Muscle of arm (tissue), 12 donors: ENCODE results near the gene SELENOF. TPM values are rescaled to one million over a fixed set of nuclear protein-coding genes. Genes with fewer than 3 reads are reported as not detected.

Experiments used
- DNase-seq: peaks from one replicate; pipeline ENCODE4 v3.0.0-alpha.2; 2013
- polyA plus RNA-seq, 12 donors: library from polyadenylated mRNA; unstranded; fragments of 120-200 nt; gene quantifications; one replicate each; pipeline ENCODE4 v1.2.1, GENCODE V29; 2013; ENCODE audit not compliant: insufficient read length in 12 of 12

Gene SELENOF
- polyA plus RNA-seq, 12 donors: 105 to 232 (median 155) TPM; not detected in 1

- no peak for DNase-seq
Measured at GRCh38 chr1:86862920-86863319, 51.0 kb downstream of the SELENOF start.

- DNase-seq: no peak
Measured at GRCh38 chr1:86861424-86861823, 52.5 kb downstream of the SELENOF start.

DNA sequence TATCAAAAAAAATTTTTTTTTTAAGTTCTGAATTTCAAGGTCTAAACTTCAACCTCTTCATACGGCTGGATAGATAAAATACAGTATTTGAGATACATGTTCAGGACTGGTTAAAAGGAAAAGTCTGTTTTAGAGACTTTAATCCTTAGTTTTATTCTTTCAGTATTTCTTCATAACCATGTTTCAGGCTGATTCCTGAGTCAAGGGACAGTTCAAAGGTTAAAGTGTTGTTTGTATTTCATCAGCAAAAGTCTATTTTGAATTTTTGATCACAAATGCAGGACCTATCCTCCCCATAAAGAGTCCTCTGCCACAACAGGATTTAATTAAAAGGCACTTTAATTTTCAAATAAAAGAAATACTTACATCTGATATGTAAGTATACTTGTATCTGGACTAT is 53.5 kb downstream of the SELENOF start:
- DNase-seq: no peak

DNA sequence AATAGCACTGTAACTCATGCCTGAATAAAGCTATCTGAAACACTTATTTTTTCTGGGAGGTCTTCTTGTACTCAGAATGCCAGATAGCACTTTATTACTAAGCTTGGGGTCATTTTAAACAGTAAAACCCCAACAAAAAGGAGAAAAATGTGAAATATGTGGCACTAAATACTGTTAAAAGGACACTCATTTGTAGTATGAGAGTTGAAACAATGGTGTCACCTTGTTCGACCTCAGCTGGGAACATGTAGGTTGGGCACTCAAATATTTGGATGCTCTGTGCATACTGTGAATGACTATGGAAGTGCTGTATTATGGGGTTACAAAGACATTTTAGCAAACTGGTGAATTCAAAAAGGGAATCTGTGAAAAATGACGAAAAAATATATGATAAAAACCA is 53.9 kb downstream of the SELENOF start:
- no peak for DNase-seq

GRCh38 chr1:86858524-86859261 is 55.2 kb downstream of the SELENOF start:
- DNase-seq: no peak

DNA sequence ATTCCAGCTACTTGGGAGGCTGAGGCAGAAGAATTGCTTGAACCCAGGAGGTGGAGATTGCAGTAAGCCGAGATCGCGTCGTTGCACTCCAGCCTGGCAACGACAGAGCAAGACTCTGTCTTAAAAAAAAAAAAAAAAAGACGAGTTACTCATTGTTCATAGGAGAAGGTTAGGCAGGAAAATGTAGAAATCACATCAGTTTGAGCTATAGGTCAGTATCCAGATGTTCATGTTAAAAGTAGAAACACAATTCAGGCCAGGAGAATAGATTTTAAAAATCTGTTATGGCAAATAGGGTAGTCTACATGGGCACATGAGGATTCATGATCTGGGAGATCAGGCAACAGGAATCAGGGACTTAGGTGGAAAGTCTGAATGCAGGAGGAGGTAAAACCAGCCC is 57.7 kb downstream of the SELENOF start:
- DNase-seq: no peak

- no peak for DNase-seq
Measured at GRCh38 chr1:86854352-86854751, 59.6 kb downstream of the SELENOF start.

DNA sequence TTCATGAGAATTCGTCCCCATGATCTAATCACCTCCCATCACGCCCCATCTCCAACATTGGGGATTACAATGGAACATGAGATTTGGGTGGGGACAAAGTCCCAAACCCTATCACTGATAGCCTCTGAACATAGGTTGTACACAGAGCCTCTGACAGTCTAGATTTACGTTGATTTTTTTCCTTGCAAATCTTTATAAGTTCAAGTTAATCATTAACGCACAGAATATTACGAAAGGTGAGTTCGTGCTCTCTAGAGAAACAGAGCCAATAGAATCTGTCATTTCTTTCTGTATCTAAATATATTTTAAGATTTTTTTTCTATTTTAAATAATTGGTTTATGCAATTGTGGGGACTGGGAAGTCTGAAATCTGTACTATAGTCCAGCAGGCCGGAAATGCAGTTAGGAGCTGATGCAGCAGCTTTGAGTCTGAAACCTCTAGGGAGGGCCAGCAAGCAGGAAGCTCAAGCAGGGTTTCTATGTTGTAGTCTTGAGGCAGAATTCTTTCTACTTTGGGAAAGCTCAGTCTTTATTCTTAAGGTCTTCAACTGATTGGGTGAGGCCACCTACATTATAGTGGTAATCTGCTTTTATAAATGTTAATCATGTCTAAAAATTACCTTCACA is 61.0 kb downstream of the SELENOF start:
- DNase-seq: no peak

DNA sequence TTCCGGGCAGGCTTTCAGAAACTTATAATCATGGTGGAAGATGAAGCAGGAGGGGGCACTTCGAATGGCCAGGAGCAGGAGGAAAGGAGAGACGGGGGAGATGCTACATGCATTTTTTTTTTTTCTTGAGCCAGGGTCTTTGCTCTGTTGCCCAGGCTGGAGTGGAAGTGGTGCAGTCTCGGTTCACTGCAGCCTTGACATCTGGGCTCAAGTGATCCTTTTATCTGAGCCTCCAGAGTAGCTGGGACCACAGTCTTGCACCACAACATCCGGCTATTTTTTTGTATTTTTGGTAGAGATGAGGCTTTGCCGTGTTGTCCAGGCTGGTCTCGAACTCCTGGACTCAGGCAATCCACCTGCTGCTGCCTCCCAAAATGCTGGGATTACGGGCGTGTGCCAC is 61.6 kb downstream of the SELENOF start:
- DNase-seq: no peak

DNA sequence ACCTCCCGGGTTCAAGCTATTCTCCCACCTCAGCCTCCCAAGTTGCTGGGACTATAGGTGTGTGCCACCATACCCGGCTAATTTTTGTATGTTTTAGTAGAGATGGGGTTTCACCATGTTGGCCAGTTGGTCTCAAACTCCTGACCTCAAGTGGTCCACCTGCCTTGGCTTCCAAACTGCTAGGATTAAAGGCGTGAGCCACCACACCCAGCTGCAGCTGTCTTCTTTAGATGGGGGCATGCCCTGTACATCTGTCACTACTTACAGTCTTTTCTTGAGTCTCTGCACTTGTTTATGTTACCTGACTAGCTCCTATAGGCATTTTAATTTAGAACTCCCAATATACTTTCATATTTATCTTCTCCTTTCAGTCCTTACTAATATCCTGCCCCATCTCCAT is 64.2 kb downstream of the SELENOF start:
- DNase-seq: no peak

DNA sequence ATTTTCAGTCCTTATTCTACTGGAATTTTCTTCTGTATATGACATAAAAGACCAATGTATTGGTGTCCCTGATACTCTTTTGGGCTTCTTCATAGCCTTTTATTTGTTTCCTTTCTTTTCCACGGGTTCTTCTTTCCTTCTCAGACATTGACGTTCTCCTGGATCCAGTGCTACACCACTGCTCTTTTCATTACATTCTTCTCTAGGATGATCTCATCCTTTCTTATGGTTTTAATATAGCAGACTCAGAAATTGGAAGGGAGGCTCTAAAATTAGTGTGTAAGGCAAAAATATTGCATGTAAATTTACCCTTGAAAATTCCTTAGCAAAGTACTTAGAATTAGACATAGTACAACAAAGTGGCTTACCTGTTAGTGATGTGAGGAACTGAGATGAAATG is 65.3 kb downstream of the SELENOF start:
- DNase-seq: no peak

DNA sequence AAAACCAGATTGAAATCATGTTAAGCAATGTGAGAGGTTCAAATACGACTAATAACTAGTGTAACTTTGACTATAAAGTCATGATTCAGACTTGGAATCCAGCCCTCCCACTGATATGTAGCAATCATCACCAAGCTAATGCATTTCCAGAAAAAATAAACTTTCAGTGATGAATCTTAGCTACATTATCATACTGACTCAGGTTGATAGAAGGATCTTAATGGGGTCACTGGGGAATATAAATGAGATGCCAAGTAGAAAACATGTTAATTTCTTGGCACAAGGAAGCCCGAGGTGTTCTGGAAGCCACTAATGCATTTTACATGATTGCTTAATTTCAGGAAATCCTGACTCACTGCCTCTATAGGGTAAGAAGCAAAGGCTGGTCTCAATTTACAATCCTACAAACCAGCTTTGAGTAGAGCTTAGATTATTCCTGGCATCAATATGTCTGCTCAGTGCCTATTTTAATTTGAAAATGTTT is 67.7 kb downstream of the SELENOF start:
- DNase-seq: no peak

GRCh38 chr1:86845514-86845913 is 68.4 kb downstream of the SELENOF start:
- DNase-seq: no peak

GRCh38 chr1:86841116-86841515 is 72.8 kb downstream of the SELENOF start:
- no peak for DNase-seq

DNA sequence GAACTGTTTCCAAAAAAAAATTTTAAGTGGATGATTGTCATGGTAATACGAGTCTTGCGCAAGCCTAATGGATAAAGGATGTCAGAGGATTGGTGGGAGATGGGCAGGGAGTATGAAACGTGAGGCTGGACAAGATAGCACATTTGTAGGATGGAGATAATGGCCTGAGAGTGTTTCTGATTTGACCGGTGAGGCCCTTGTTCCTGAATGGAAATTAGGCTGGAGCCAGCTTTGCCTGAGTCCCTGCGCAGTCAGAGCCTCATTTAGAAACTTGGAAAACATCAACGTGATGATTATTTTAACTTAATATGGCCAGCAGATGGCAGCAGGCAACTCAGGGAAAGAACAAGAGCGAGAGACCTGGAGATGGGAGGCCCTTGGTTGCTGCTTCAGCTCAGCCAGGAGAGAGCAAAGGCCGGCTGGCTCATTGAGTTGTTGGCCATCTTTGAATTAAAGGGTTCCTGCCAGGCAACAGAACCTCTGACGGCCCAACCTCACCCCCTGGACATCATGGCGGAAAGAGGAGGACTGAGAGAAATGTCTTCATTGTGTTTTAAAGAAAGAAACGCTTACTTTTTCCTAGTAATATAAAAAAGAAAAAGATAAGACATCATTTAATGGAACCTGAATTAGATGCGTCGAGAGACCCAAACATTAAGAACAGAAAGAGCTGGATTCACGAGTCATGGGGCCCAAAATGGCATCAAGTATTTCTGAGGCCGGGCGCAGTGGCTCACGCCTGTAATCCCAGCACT is 80.3 kb downstream of the SELENOF start:
- peak; percentile 78 for DNase-seq

- DNase-seq: no peak
Measured at GRCh38 chr1:86832433-86832832, 81.5 kb downstream of the SELENOF start.

GRCh38 chr1:86829321-86829720 is 84.6 kb downstream of the SELENOF start:
- DNase-seq: no peak

- DNase-seq: no peak
Measured at GRCh38 chr1:86828024-86828423, 85.9 kb downstream of the SELENOF start.

- no peak for DNase-seq
Measured at GRCh38 chr1:86826856-86827255, 87.1 kb downstream of the SELENOF start.

DNA sequence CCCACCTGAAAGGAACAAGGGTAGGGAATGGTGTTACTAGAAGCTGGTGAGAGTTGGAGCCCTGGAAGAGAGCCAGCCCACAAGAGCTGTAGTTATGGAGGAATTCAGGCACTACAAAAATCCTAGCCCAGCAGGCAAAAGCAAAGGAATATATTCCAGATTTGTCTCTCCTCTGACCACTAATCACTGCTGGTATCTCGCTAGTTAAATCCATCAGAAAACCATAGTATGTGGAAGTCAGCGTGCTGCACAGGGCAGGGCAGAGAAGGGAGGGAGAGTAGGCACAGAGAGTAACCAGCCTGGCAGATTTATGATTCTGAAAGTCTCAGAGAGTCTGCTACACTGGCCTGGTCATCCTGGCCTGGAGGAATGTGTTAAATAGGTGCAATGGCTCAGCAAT is 88.6 kb downstream of the SELENOF start:
- no peak for DNase-seq

DNA sequence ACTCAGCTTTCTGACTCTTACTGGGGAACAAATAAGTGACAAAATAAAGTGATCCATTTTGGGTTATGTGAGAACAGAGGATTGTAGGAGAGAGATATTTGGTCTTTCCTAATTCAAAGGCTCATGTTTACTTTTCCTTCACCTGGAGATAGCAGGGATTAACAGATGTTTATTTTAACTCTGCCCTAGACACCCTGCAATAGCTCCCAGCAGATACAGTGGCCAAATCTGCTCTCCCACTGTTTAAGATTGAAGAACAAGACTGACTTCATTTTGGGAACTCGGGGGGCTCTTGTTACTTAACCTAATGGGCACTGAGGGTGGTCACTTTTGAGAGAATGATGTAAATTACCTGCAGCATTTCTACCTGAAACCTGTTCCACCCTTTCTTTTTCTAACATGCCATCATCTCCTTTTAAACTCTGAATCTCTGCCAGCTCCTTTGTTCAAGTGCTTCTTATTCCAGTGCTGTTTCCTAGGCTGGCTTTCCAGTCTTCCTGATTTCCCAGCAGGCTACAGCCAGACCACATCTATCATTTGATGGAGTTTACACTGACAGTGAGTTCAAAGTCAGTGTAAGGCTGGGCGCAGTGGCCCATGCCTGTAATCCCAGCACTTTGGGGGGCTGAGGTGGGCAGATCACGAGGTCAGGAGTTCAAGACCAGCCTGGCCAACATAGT is 90.0 kb downstream of the SELENOF start:
- no peak for DNase-seq

DNA sequence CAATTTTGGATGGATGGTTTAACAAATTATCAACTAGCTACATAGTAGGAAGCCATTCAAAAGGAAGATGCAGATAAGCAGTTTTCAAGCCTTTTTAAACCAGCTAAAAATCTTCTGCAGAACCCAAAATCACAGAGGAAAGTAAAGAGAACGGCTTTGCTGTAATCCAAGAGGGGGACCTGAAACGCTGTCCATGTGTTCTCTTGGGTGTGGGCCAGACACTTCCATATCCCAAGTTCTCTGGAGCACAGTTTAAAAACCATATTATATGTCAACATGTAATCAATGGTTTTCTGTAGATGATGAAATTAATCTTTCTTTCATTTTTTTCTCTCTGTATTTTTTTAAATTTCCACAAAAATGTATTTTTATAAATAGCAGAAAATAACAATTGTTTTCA is 90.5 kb downstream of the SELENOF start:
- peak; percentile 31 for DNase-seq
